Heart left ventricle (tissue), 16 donors: ENCODE measurements around the gene MAP3K20. TPM values are rescaled to one million over a fixed set of nuclear protein-coding genes. Genes with fewer than 3 reads are reported as not detected.

Experiments
- ATAC-seq, 4 donors: fragments of 200-7000 bp; cut with Tn5 transposase; one replicate each; pipeline ENCODE4 v1.9.1; 2020 to 2022; ENCODE audit warnings: moderate library complexity in 4 of 4, mild to moderate bottlenecking in 3 of 4, moderate number of reproducible peaks in 1 of 4
- DNase-seq, 5 donors: peaks; one replicate each; pipeline ENCODE4 v3.0.0-alpha.2; 2020
- H3K27ac ChIP-seq, 12 donors: fragments of 200-600 bp; sonication (generic) in 4 of 12; one replicate each; pipeline versions ENCODE4 v1.5.0 to v1.8.0; 2016 to 2022; ENCODE audit warnings: mild to moderate bottlenecking in 2 of 12
- H3K27me3 ChIP-seq, 9 donors: fragments of 200-600 bp; sonication (generic) in 2 of 9; one replicate each; pipeline versions ENCODE4 v1.5.1 to v1.8.0; 2016 to 2022; ENCODE audit warnings: mild to moderate bottlenecking in 3 of 9
- H3K36me3 ChIP-seq, 9 donors: fragments of 200-600 bp; sonication (generic) in 2 of 9; one replicate each; pipeline versions ENCODE4 v1.5.0 to v1.8.0; 2018 to 2022; ENCODE audit warnings: mild to moderate bottlenecking in 2 of 9
- H3K4me1 ChIP-seq, 12 donors: fragments of 200-600 bp; sonication (generic) in 4 of 12; one replicate each; pipeline versions ENCODE4 v1.5.0 to v1.8.0; 2016 to 2022; ENCODE audit warnings: mild to moderate bottlenecking in 3 of 12
- H3K4me3 ChIP-seq, 12 donors: fragments of 200-600 bp; sonication (generic) in 4 of 12; one replicate each; pipeline versions ENCODE4 v1.5.0 to v1.8.0; 2017 to 2022; ENCODE audit warnings: mild to moderate bottlenecking in 9 of 12, moderate library complexity in 4 of 12
- H3K9me3 ChIP-seq, 12 donors: fragments of 200-600 bp; sonication (generic) in 4 of 12; one replicate each; pipeline versions ENCODE4 v1.5.0 to v1.8.0; 2016 to 2022; ENCODE audit warnings: mild to moderate bottlenecking in 1 of 12
- CTCF ChIP-seq, 12 donors: fragments of 200-600 bp; sonication (generic) in 4 of 12; IDR thresholded peaks; one replicate each; pipeline versions ENCODE4 v1.5.0 to v1.8.0; 2018 to 2022; ENCODE audit warnings: antibody characterized with exemption in 12 of 12, mild to moderate bottlenecking in 5 of 12
- POLR2A ChIP-seq, 2 donors: fragments of 450-650 bp; IDR thresholded peaks; one replicate each; pipeline ENCODE4 v1.6.1; 2017; ENCODE audit warnings: antibody characterized with exemption in 2 of 2, mild to moderate bottlenecking in 2 of 2, moderate library complexity in 2 of 2
- WGBS, 4 donors: extraction: QIAGEN DNeasy Blood & Tissue Kit in 2 of 4; methylation state at CpG; one replicate each; pipeline versions ENCODE4 v1.1.5 to v1.1.7; 2013 to 2018; 5-methylcytosine and 5-hydroxymethylcytosine counted together
- intact Hi-C, 10 donors: fragments of 100-400 bp; cut with DNase I; formaldehyde crosslinking; loops; one replicate each; pipeline versions ENCODE4 v1.11.1 to v1.14.2; 2022
- polyA plus RNA-seq, 2 donors: library from polyadenylated mRNA; stranded (reverse); fragments of 200-250 nt; gene quantifications; one replicate each; pipeline ENCODE4 v1.2.3, GENCODE V29; 2013
- total RNA-seq, 9 donors: library from RNA; depleted of rRNA in 2 of 9; stranded (reverse); fragments of >200 nt in 2 of 9; fragmentation: NEBNext Ultra II Directional in 3 of 9; extraction: Animal tissue kit (Norgen Biotek cat#: 25700) in 3 of 9; gene quantifications; one replicate each; pipeline versions ENCODE4 v1.1.0 to v1.2.4, GENCODE V29; 2016 to 2023
- donor health status: ischemic (EF 13 %, LVEDD 7.1; RV severe dilation, severe dysfunction).
- donor health status: healthy with polysubstance abuse.
- donor health status: DM: no; HTN: yes; CAD: no.
- donor health status: DM: no; HTN: no; CAD: no.
- donor health status: ischemic (EF 25% LVEDD 6.9; RV normal size, moderate dysfunction).
- donor health status: ischemic (EF 25% LVEDD 5.7; RV mildly dilated, moderate dysfunction).
- donor health status: healthy.
- donor health status: DM: yes; HTN: yes; CAD: no.
- donor health status: ischemic (EF 35%, LVEDD 5.7; RV mildly dilated, moderate dysfunction).
- donor health status: nonischemic (EF 11% LVEDD 7.7; RV severe dilation, severe dysfunction).
- donor health status: DM: yes; HTN: yes; CAD: no.
- donor health status: PGD.
- donor health status: ischemic (EF 29% LVEDD 5.4; RV normal size, mild dysfunction).
- donor health status: nonischemic (EF 23%, LVEDD 6.1; RV moderate dilation, normal function).

Gene MAP3K20
- total and polyA plus RNA-seq, 11 donors, result 98.6 to 487 (median 355) TPM

- intact Hi-C loops, result no loop called here
- WGBS, 4 donors, result 78 to 84% (median 83%) methylated on average over 4 of the region's 4 CpGs
- H3K27ac ChIP-seq, result no peak overlapping the region
- H3K27me3 ChIP-seq, result no peaks in the 10 kb centered on the region
- no peak overlapping the region for H3K4me3 ChIP-seq
- DNase-seq (no peak), ATAC-seq (no peak)
- H3K4me1 ChIP-seq, result peaks cover 0 to 38% (median 17%) of the 10 kb centered on the region in 12 donors
- H3K9me3 ChIP-seq, result no peaks in the 10 kb centered on the region
- TF ChIP-seq CTCF (IDR thresholded peaks at IDR 0.05), result no peak
- no peak for TF ChIP-seq POLR2A (IDR thresholded peaks at IDR 0.05)
- H3K36me3 ChIP-seq, result peaks cover 0 to 24% (median 10%) of the 10 kb centered on the region in 9 donors
These were observed 145.6 kb downstream of the MAP3K20 start for GRCh38 chr2:173221132-173221695.

- Histone ChIP-seq H3K4me1 (peaks cover 0 to 38% (median 17%) of the 10 kb centered on the region in 12 donors), H3K27ac (no peak overlapping the region), H3K36me3 (peaks cover 0 to 24% (median 12%) of the 10 kb centered on the region in 9 donors), H3K9me3 (no peaks in the 10 kb centered on the region), H3K4me3 (no peak overlapping the region), H3K27me3 (no peaks in the 10 kb centered on the region)
- intact Hi-C loops, result no loop called here
- no peak for DNase-seq
- WGBS, 4 donors, result 67 to 97% (median 94%) methylated on average over 2 of the region's 2 CpGs
- no peak for ATAC-seq
- TF ChIP-seq CTCF (IDR thresholded peaks at IDR 0.05) (no peak), POLR2A (IDR thresholded peaks at IDR 0.05) (no peak)
These were observed 146.4 kb downstream of the MAP3K20 start for GRCh38 chr2:173221937-173222594.

GRCh38 chr2:173223871-173224270 is 148.2 kb downstream of the MAP3K20 start:
- H3K27ac ChIP-seq, result no peak overlapping the region
- 50 to 69% (median 58%) methylated on average over 2 of the region's 2 CpGs for WGBS, 4 donors
- intact Hi-C loops, result no loop called here
- H3K4me3 ChIP-seq, result no peak overlapping the region
- peaks cover 0 to 24% (median 12%) of the 10 kb centered on the region in 9 donors for H3K36me3 ChIP-seq
- no peaks in the 10 kb centered on the region for H3K27me3 ChIP-seq
- H3K4me1 ChIP-seq, result peaks cover 0 to 24% (median 5%) of the 10 kb centered on the region in 12 donors
- TF ChIP-seq CTCF (IDR thresholded peaks at IDR 0.05) (no peak), POLR2A (IDR thresholded peaks at IDR 0.05) (no peak)
- no peaks in the 10 kb centered on the region for H3K9me3 ChIP-seq
- DNase-seq, result no peak
- peak in 2 of 4 donors; percentile 25 to 46 for ATAC-seq

GRCh38 chr2:173226899-173227698 is 151.5 kb downstream of the MAP3K20 start:
- H3K4me1 ChIP-seq, result peaks cover 0 to 36% (median 10%) of the 10 kb centered on the region in 12 donors
- TF ChIP-seq POLR2A (IDR thresholded peaks at IDR 0.05), result no peak
- TF ChIP-seq CTCF (IDR thresholded peaks at IDR 0.05), result no peak
- DNase-seq, result no peak
- H3K27ac ChIP-seq, result no peak overlapping the region
- H3K27me3 ChIP-seq, result no peaks in the 10 kb centered on the region
- no peak for ATAC-seq
- intact Hi-C loops, result no loop called here
- 85 to 89% (median 87%) methylated on average over 7 of the region's 7 CpGs for WGBS, 4 donors
- H3K4me3 ChIP-seq, result no peak overlapping the region
- peaks cover 0 to 17% (median 2%) of the 10 kb centered on the region in 9 donors for H3K36me3 ChIP-seq
- H3K9me3 ChIP-seq, result no peaks in the 10 kb centered on the region
